Measurements from ENCODE around the gene DTD1. TPM values are rescaled to one million over a fixed set of nuclear protein-coding genes. Genes with fewer than 3 reads are reported as not detected.

The DTD1 gene
- total and polyA plus RNA-seq, 11 donors, result 8.0 to 30.3 (median 15.6) TPM

GRCh38 chr20:18657575-18657974, 69.7 kb downstream of the DTD1 start:
- no peak overlapping the region for H3K27ac ChIP-seq
- H3K9me3 ChIP-seq, result no peaks in the 10 kb centered on the region
- H3K36me3 ChIP-seq, result no peaks in the 10 kb centered on the region
- peaks cover 0 to 5% (median 0%) of the 10 kb centered on the region in 12 donors for H3K4me1 ChIP-seq
- no peaks in the 10 kb centered on the region for H3K27me3 ChIP-seq
- ATAC-seq (peak in 2 of 4 donors; percentile 33 to 63), DNase-seq (no peak)
- WGBS, 4 donors, result 48 to 59% (median 54%) methylated on average over 4 of the region's 4 CpGs
- intact Hi-C loops (cut with DNase I), result loop anchor here in 1 of 10 donors (10.0 kb wide), 1 partner anchor 57 kb away; no protein-coding TSS in a partner anchor
- no peak for TF ChIP-seq POLR2A (IDR thresholded peaks at IDR 0.05)
- TF ChIP-seq, protein P1, sequence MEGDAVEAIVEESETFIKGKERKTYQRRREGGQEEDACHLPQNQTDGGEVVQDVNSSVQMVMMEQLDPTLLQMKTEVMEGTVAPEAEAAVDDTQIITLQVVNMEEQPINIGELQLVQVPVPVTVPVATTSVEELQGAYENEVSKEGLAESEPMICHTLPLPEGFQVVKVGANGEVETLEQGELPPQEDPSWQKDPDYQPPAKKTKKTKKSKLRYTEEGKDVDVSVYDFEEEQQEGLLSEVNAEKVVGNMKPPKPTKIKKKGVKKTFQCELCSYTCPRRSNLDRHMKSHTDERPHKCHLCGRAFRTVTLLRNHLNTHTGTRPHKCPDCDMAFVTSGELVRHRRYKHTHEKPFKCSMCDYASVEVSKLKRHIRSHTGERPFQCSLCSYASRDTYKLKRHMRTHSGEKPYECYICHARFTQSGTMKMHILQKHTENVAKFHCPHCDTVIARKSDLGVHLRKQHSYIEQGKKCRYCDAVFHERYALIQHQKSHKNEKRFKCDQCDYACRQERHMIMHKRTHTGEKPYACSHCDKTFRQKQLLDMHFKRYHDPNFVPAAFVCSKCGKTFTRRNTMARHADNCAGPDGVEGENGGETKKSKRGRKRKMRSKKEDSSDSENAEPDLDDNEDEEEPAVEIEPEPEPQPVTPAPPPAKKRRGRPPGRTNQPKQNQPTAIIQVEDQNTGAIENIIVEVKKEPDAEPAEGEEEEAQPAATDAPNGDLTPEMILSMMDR (IDR thresholded peaks at IDR 0.05), result no peak
- H3K4me3 ChIP-seq, result no peak overlapping the region

- 95 to 97% (median 97%) methylated on average over 6 of the region's 6 CpGs for WGBS, 4 donors
- ATAC-seq (no peak), DNase-seq (no peak)
- no peak overlapping the region for H3K4me3 ChIP-seq
- intact Hi-C loops (cut with DNase I), result no loop called here
- no peaks in the 10 kb centered on the region for H3K9me3 ChIP-seq
- H3K36me3 ChIP-seq, result no peaks in the 10 kb centered on the region
- no peaks in the 10 kb centered on the region for H3K4me1 ChIP-seq
- no peaks in the 10 kb centered on the region for H3K27me3 ChIP-seq
- TF ChIP-seq, protein P1 (IDR thresholded peaks at IDR 0.05), result no peak
- TF ChIP-seq POLR2A (IDR thresholded peaks at IDR 0.05), result no peak
- H3K27ac ChIP-seq, result no peak overlapping the region
Observed at GRCh38 chr20:18662279-18663040, 74.6 kb downstream of the DTD1 start.

DNA sequence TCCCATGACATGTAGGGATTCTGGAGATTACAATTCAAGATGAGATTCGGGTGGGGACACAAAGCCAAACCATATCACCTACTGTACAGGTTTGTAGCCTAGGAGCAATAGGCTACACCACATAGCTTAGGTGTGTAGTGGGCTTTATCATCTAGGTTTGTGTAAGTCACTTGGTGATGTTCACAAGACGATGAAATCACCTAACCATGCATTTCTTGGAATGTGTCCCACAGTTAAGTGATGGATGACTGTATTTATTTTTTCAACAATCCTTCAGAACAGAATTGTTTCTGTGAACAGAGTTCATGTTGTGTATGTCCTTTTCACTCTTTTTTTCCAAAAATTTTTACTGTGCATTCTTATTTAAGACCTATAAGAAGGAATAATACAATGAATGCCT, 76.1 kb downstream of the DTD1 start:
- H3K27me3 ChIP-seq, result no peaks in the 10 kb centered on the region
- no peaks in the 10 kb centered on the region for H3K9me3 ChIP-seq
- H3K27ac ChIP-seq, result no peak overlapping the region
- H3K36me3 ChIP-seq, result no peaks in the 10 kb centered on the region
- no peak for DNase-seq
- H3K4me1 ChIP-seq, result no peaks in the 10 kb centered on the region
- no peak overlapping the region for H3K4me3 ChIP-seq
- intact Hi-C loops (cut with DNase I), result no loop called here
- TF ChIP-seq, protein P1 (IDR thresholded peaks at IDR 0.05), result no peak
- no peak for TF ChIP-seq POLR2A (IDR thresholded peaks at IDR 0.05)
- WGBS, 4 donors, result 85 to 88% (median 86%) methylated on average over 2 of the region's 2 CpGs
- no peak for ATAC-seq

- DNase-seq (no peak), ATAC-seq (no peak)
- intact Hi-C loops (cut with DNase I), result no loop called here
- Histone ChIP-seq H3K4me1 (no peaks in the 10 kb centered on the region), H3K36me3 (no peaks in the 10 kb centered on the region), H3K27ac (no peak overlapping the region), H3K9me3 (no peaks in the 10 kb centered on the region), H3K27me3 (no peaks in the 10 kb centered on the region), H3K4me3 (no peak overlapping the region)
- 82 to 100% (median 96%) methylated on average over 1 to 2 of the region's 2 CpGs for WGBS, 4 donors
- TF ChIP-seq, protein P1 (IDR thresholded peaks at IDR 0.05), result no peak
- no peak for TF ChIP-seq POLR2A (IDR thresholded peaks at IDR 0.05)
Observed at GRCh38 chr20:18665135-18665534, 77.3 kb downstream of the DTD1 start.

Measured in heart left ventricle (tissue), 16 donors.